Stimulated activated naive CD8-positive, alpha-beta T cell treated with anti-CD3 and anti-CD28 coated beads, Interleukin-15, amount 100 ng/mL, for 72 hours (primary cell): ENCODE measurements around the gene KRT79.

Experiments used
- ATAC-seq: fragments of 150-1000 bp; cut with Tn5 transposase; 2 replicates; pipeline ENCODE4 v1.10.0; 2021; ENCODE audit warnings: mild to moderate bottlenecking, moderate library complexity
- DNase-seq, 2 donors: peaks; one replicate each; pipeline ENCODE4 v3.0.0; 2021 to 2022
- H3K27ac Mint-ChIP-seq, 2 donors: one replicate each; pipeline ENCODE4 v1.8.0; 2022; ENCODE audit warnings: mild to moderate bottlenecking in 2 of 2, mixed read lengths in 2 of 2, moderate library complexity in 2 of 2
- H3K27me3 Mint-ChIP-seq: one replicate; pipeline ENCODE4 v1.8.0; 2022; ENCODE audit warnings: mixed read lengths
- H3K4me1 Mint-ChIP-seq: one replicate; pipeline ENCODE4 v1.8.0; 2022; ENCODE audit warnings: mild to moderate bottlenecking, mixed read lengths
- H3K4me3 Mint-ChIP-seq, 2 donors: one replicate each; pipeline ENCODE4 v1.8.0; 2022; ENCODE audit warnings: mild to moderate bottlenecking in 2 of 2, mixed read lengths in 2 of 2, moderate library complexity in 1 of 2
- H3K9me3 Mint-ChIP-seq, 2 donors: one replicate each; pipeline ENCODE4 v1.8.0; 2022; ENCODE audit warnings: mixed read lengths in 2 of 2

The KRT79 gene

GRCh38 chr12:52845946-52846345 is 11.8 kb upstream of the KRT79 start:
- peaks cover 14% of the 10 kb centered on the region for H3K4me1 Mint-ChIP-seq
- no peak for DNase-seq
- no peak overlapping the region for H3K27ac Mint-ChIP-seq
- no peaks in the 10 kb centered on the region for H3K27me3 Mint-ChIP-seq
- H3K9me3 Mint-ChIP-seq = no peaks in the 10 kb centered on the region
- ATAC-seq = no peak
- no peak overlapping the region for H3K4me3 Mint-ChIP-seq

GRCh38 chr12:52844386-52844785 is 10.3 kb upstream of the KRT79 start:
- Mint-ChIP-seq H3K27me3 (no peaks in the 10 kb centered on the region), H3K27ac (no peak overlapping the region), H3K4me3 (no peak overlapping the region), H3K4me1 (peaks cover 14% of the 10 kb centered on the region), H3K9me3 (no peaks in the 10 kb centered on the region)
- ATAC-seq = no peak
- DNase-seq = no peak

- no peak overlapping the region for H3K27ac Mint-ChIP-seq
Observed at GRCh38 chr12:52839436-52840105, 5.5 kb upstream of the KRT79 start.

GRCh38 chr12:52838609-52839435 is 4.7 kb upstream of the KRT79 start:
- Mint-ChIP-seq H3K9me3 (no peaks in the 10 kb centered on the region), H3K4me1 (peaks cover 55% of the 10 kb centered on the region)

More at GRCh38 chr12:52839436-52840105, 5.5 kb upstream of the KRT79 start:
- Mint-ChIP-seq H3K4me1 (peaks cover 53% of the 10 kb centered on the region), H3K9me3 (no peaks in the 10 kb centered on the region), H3K4me3 (no peak overlapping the region), H3K27me3 (no peaks in the 10 kb centered on the region)
- ATAC-seq (no peak), DNase-seq (no peak)

GRCh38 chr12:52837781-52838608 is 3.9 kb upstream of the KRT79 start:
- Mint-ChIP-seq H3K4me1 (peaks cover 55% of the 10 kb centered on the region), H3K27me3 (no peaks in the 10 kb centered on the region), H3K27ac (peak overlapping the region; percentile 29 to 59)

More at GRCh38 chr12:52838609-52839435, 4.7 kb upstream of the KRT79 start:
- DNase-seq = no peak
- H3K27ac Mint-ChIP-seq = peak overlapping the region in 1 of 2 donors; percentile 29
- no peaks in the 10 kb centered on the region for H3K27me3 Mint-ChIP-seq
- ATAC-seq = no peak
- no peak overlapping the region for H3K4me3 Mint-ChIP-seq

GRCh38 chr12:52837413-52837741 is 3.3 kb upstream of the KRT79 start:
- Mint-ChIP-seq H3K4me1 (peaks cover 49% of the 10 kb centered on the region), H3K27ac (peak overlapping the region; percentile 63 to 99), H3K9me3 (no peaks in the 10 kb centered on the region), H3K27me3 (no peaks in the 10 kb centered on the region), H3K4me3 (peak overlapping the region; percentile 3 to 79)
- DNase-seq (no peak), ATAC-seq (peak; percentile 29)

More at GRCh38 chr12:52837781-52838608, 3.9 kb upstream of the KRT79 start:
- ATAC-seq = no peak
- DNase-seq = no peak
- Mint-ChIP-seq H3K9me3 (no peaks in the 10 kb centered on the region), H3K4me3 (peak overlapping the region in 1 of 2 donors; percentile 79)

GRCh38 chr12:52836491-52837412 is 2.6 kb upstream of the KRT79 start:
- DNase-seq (peak in 1 of 2 donors; percentile 5), ATAC-seq (no peak)
- H3K4me3 Mint-ChIP-seq = peak overlapping the region; percentile 33 to 79
- no peaks in the 10 kb centered on the region for H3K9me3 Mint-ChIP-seq
- H3K4me1 Mint-ChIP-seq = peaks cover 46% of the 10 kb centered on the region
- H3K27ac Mint-ChIP-seq = peak overlapping the region; percentile 85 to 99
- H3K27me3 Mint-ChIP-seq = no peaks in the 10 kb centered on the region

- DNase-seq = peak; percentile 74 to 82
- H3K4me1 Mint-ChIP-seq = peaks cover 46% of the 10 kb centered on the region
- H3K9me3 Mint-ChIP-seq = no peaks in the 10 kb centered on the region
- ATAC-seq = peak; percentile 97
- H3K27ac Mint-ChIP-seq = peak overlapping the region; percentile 85 to 98
- peak overlapping the region; percentile 33 to 79 for H3K4me3 Mint-ChIP-seq
- H3K27me3 Mint-ChIP-seq = no peaks in the 10 kb centered on the region
Observed at GRCh38 chr12:52836042-52836466, 1.9 kb upstream of the KRT79 start.

GRCh38 chr12:52835271-52836041 is 1.3 kb upstream of the KRT79 start:
- peak overlapping the region; percentile 85 to 98 for H3K27ac Mint-ChIP-seq
- DNase-seq (peak in 1 of 2 donors; percentile 23), ATAC-seq (no peak)
- H3K27me3 Mint-ChIP-seq = no peaks in the 10 kb centered on the region
- no peaks in the 10 kb centered on the region for H3K9me3 Mint-ChIP-seq
- peak overlapping the region; percentile 33 to 79 for H3K4me3 Mint-ChIP-seq
- H3K4me1 Mint-ChIP-seq = peaks cover 46% of the 10 kb centered on the region

- H3K27ac Mint-ChIP-seq = peak overlapping the region; percentile 81 to 98
Observed at GRCh38 chr12:52834727-52835001, 553 bp upstream of the KRT79 start.

GRCh38 chr12:52832985-52833905 is 866 bp downstream of the KRT79 start:
- H3K27me3 Mint-ChIP-seq = no peaks in the 10 kb centered on the region
- no peak for ATAC-seq
- H3K4me3 Mint-ChIP-seq = no peak overlapping the region
- no peaks in the 10 kb centered on the region for H3K9me3 Mint-ChIP-seq
- peaks cover 51% of the 10 kb centered on the region for H3K4me1 Mint-ChIP-seq
- peak overlapping the region; percentile 27 to 43 for H3K27ac Mint-ChIP-seq
- DNase-seq = no peak

More at GRCh38 chr12:52834727-52835001, 553 bp upstream of the KRT79 start:
- Mint-ChIP-seq H3K4me3 (peak overlapping the region in 1 of 2 donors; percentile 33), H3K27me3 (no peaks in the 10 kb centered on the region), H3K9me3 (no peaks in the 10 kb centered on the region), H3K4me1 (peaks cover 46% of the 10 kb centered on the region)
- no peak for ATAC-seq
- DNase-seq = no peak

- Mint-ChIP-seq H3K27me3 (no peaks in the 10 kb centered on the region), H3K4me1 (peaks cover 51% of the 10 kb centered on the region), H3K9me3 (no peaks in the 10 kb centered on the region), H3K27ac (no peak overlapping the region), H3K4me3 (no peak overlapping the region)
- no peak for DNase-seq
- no peak for ATAC-seq
Observed at GRCh38 chr12:52832451-52832850, 1.7 kb downstream of the KRT79 start.

GRCh38 chr12:52831251-52831650 is 2.9 kb downstream of the KRT79 start:
- peaks cover 39% of the 10 kb centered on the region for H3K4me1 Mint-ChIP-seq
- ATAC-seq (no peak), DNase-seq (no peak)
- no peak overlapping the region for H3K4me3 Mint-ChIP-seq
- no peak overlapping the region for H3K27ac Mint-ChIP-seq
- no peaks in the 10 kb centered on the region for H3K27me3 Mint-ChIP-seq
- H3K9me3 Mint-ChIP-seq = no peaks in the 10 kb centered on the region
